ENCODE measurements around the gene TRMT11. TPM values are rescaled to one million over a fixed set of nuclear protein-coding genes. Genes with fewer than 3 reads are reported as not detected.

The TRMT11 gene
- polyA plus RNA-seq, 1 donor: 24.3 TPM

Other genes starting within 250 kb of the TRMT11 start
- gene HEY2, start 236.9 kb upstream of the TRMT11 start, polyA plus RNA-seq: 1.8 TPM
- gene NCOA7, start 195.6 kb upstream of the TRMT11 start, polyA plus RNA-seq: 78.7 TPM
- 31.5 TPM for gene HINT3, start 29.8 kb upstream of the TRMT11 start, polyA plus RNA-seq